HG03139 (cell line): ENCODE results near the gene SLC16A8.

Experiments used
- ATAC-seq: cut with Tn5 transposase; IDR thresholded peaks from one replicate; pipeline ENCODE4 v1.9.1; 2021; ENCODE audit not compliant: unreplicated experiment

Gene SLC16A8

GRCh38 chr22:38114484-38115398 is 30.8 kb upstream of the SLC16A8 start:
- no peak for ATAC-seq

- ATAC-seq = no peak
Measured at GRCh38 chr22:38112381-38112780, 28.4 kb upstream of the SLC16A8 start.

GRCh38 chr22:38111925-38112355 is 28.0 kb upstream of the SLC16A8 start:
- ATAC-seq = no peak

GRCh38 chr22:38110863-38111852 is 27.2 kb upstream of the SLC16A8 start:
- ATAC-seq = no peak

GRCh38 chr22:38110008-38110862 is 26.3 kb upstream of the SLC16A8 start, which contains the start of gene BAIAP2L2:
BAIAP2L2 (minus strand) TSS chr22:38110684; CDS start chr22:38110525, 159 bp downstream.
- no peak for ATAC-seq

GRCh38 chr22:38109371-38110001 is 25.5 kb upstream of the SLC16A8 start:
- no peak for ATAC-seq

GRCh38 chr22:38108561-38109319 is 24.8 kb upstream of the SLC16A8 start:
- ATAC-seq = no peak

GRCh38 chr22:38107692-38108515 is 23.9 kb upstream of the SLC16A8 start:
- no peak for ATAC-seq

GRCh38 chr22:38106814-38107578 is 23.0 kb upstream of the SLC16A8 start:
- ATAC-seq = no peak

- ATAC-seq = no peak
Measured at GRCh38 chr22:38104084-38104483, 20.1 kb upstream of the SLC16A8 start.

- no peak for ATAC-seq
Measured at GRCh38 chr22:38103641-38104040, 19.7 kb upstream of the SLC16A8 start.

GRCh38 chr22:38098410-38099249 is 14.6 kb upstream of the SLC16A8 start:
- ATAC-seq = no peak

GRCh38 chr22:38097557-38098409 is 13.8 kb upstream of the SLC16A8 start:
- no peak for ATAC-seq

- no peak for ATAC-seq
Measured at GRCh38 chr22:38097058-38097457, 13.1 kb upstream of the SLC16A8 start.

GRCh38 chr22:38089474-38089851 is 5.5 kb upstream of the SLC16A8 start:
- no peak for ATAC-seq
